AG04450 (cell line): ENCODE measurements around the gene ADAMTS19. TPM values are rescaled to one million over a fixed set of nuclear protein-coding genes. Genes with fewer than 3 reads are reported as not detected.

Experiments used
- CTCF ChIA-PET: fragments of 300-600, 350-600 bp; formaldehyde crosslinking; extraction: SDS; loops from one replicate; lab custom pipeline; 2022; ENCODE audit warnings: antibody characterized with exemption, inconsistent platforms; lab: Charles Lee
- POLR2A ChIA-PET: fragments of 350-600 bp; formaldehyde crosslinking; extraction: SDS; loops from one replicate; lab custom pipeline; 2021; ENCODE audit warnings: antibody characterized with exemption, inconsistent platforms; lab: Yijun Ruan, JAX
- DNase-seq: peaks from one replicate; pipeline ENCODE4 v3.0.0-alpha.2; 2011; ENCODE audit warnings: low read depth, low spot score
- H3K27ac ChIP-seq: one replicate; pipeline ENCODE4 v1.5.1; 2012; ENCODE audit warnings: low read depth, low read length, control low read depth
- H3K27me3 ChIP-seq: one replicate; pipeline ENCODE4 v1.6.0; 2012; ENCODE audit warnings: low read length; ENCODE audit not compliant: control insufficient read depth, insufficient read depth
- H3K4me3 ChIP-seq: 2 replicates; pipeline ENCODE4 v1.5.1; 2011; ENCODE audit warnings: mild to moderate bottlenecking, low read depth, low read length, control low read depth
- H3K9me3 ChIP-seq: 2 replicates; pipeline ENCODE4 v1.5.1; 2012; ENCODE audit warnings: low read length; ENCODE audit not compliant: control insufficient read depth, insufficient read depth
- polyA plus RNA-seq: library from polyadenylated mRNA; depleted of rRNA; stranded (reverse); fragments of >200 nt; gene quantifications from 2 replicates; pipeline ENCODE4 v1.2.3, GENCODE V29; 2011
- TF ChIP-seq, protein P1 (sequence below): IDR thresholded peaks from 2 replicates; pipeline ENCODE4 v1.5.1; 2011; ENCODE audit warnings: low read depth, low read length, control low read depth, inconsistent platforms

ADAMTS19 gene
- polyA plus RNA-seq, 1 experiment = 0.02 TPM

DNA sequence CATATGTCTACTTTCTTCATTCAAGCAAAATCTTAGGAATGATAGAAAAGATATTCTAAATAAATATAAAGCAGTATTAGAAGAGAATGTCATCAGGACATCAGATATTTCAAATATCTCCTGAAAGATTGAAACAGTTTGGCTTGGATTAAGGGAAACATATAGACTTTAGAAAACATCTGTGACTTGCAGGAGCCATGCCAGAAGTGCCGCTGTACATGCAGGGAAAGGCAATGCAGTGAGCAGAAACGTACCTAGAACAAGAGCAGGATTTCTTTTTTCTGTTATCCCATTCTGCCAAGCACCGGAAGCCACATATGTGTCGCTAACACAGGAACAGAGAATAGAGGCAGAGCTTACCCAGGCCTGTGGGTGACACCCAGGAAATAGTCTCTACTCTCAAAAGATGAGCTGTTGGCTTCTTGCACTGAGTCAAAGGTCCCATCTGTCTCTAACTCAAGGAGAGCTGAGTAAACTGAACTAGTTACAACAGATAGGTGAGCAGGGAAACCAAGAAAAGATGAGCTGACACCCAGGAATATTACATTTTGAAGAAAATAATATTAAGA lies 5.8 kb downstream of the ADAMTS19 start:
- Histone ChIP-seq H3K27ac (no peak overlapping the region), H3K4me3 (no peak overlapping the region), H3K9me3 (no peaks in the 10 kb centered on the region), H3K27me3 (peaks cover 12% of the 10 kb centered on the region)
- no peak for DNase-seq
- TF ChIP-seq, protein P1, sequence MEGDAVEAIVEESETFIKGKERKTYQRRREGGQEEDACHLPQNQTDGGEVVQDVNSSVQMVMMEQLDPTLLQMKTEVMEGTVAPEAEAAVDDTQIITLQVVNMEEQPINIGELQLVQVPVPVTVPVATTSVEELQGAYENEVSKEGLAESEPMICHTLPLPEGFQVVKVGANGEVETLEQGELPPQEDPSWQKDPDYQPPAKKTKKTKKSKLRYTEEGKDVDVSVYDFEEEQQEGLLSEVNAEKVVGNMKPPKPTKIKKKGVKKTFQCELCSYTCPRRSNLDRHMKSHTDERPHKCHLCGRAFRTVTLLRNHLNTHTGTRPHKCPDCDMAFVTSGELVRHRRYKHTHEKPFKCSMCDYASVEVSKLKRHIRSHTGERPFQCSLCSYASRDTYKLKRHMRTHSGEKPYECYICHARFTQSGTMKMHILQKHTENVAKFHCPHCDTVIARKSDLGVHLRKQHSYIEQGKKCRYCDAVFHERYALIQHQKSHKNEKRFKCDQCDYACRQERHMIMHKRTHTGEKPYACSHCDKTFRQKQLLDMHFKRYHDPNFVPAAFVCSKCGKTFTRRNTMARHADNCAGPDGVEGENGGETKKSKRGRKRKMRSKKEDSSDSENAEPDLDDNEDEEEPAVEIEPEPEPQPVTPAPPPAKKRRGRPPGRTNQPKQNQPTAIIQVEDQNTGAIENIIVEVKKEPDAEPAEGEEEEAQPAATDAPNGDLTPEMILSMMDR = no peak
- ChIA-PET POLR2A (no interaction called here), CTCF (interaction anchor here (0.7 kb wide), 1 partner anchor 199 kb away, joined by 3 read pairs; no protein-coding TSS in a partner anchor)

DNA sequence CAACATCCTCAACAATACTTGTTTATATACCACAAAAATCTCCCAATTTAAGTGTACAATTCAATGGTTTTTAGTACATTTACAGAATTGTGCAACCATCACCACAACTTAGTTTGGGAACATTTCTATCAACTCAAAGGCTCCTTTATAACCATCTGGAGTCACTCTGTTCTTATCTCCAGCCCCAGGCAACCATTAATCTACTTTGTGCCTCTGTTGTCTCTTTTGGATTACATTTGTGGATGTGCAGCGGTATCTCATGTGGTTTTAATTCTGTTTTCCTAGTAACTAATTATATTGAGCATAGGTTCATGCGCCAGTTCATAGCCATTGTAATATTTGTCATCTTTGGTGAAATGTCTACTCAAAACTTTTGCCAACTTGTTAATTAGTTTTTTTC lies 14.4 kb downstream of the ADAMTS19 start:
- Histone ChIP-seq H3K4me3 (no peak overlapping the region), H3K9me3 (no peaks in the 10 kb centered on the region), H3K27me3 (no peaks in the 10 kb centered on the region), H3K27ac (no peak overlapping the region)
- DNase-seq = no peak
- ChIA-PET POLR2A (no interaction called here), CTCF (no interaction called here)
- TF ChIP-seq, protein P1 = no peak

DNA sequence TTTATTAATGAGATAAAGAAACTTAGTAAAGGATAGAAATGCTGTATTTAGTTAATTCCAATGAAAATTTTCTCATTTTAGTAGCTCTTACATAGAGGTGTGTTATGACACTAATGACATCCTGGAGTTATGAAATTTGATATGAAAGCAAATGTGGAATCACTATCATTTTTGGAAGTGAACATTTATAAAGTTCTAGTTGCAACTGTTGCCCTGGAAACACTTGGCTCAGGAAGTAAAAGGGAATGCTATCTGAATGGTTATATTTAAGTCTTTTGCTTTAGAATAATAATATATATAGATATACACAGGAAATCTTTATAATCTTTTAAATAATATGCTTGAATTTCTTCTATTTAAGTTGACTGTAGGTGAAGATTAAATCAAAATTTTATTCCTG lies 16.7 kb downstream of the ADAMTS19 start:
- Histone ChIP-seq H3K27me3 (no peaks in the 10 kb centered on the region), H3K27ac (no peak overlapping the region), H3K4me3 (no peak overlapping the region), H3K9me3 (no peaks in the 10 kb centered on the region)
- TF ChIP-seq, protein P1 = no peak
- ChIA-PET POLR2A (no interaction called here), CTCF (no interaction called here)
- DNase-seq = no peak

DNA sequence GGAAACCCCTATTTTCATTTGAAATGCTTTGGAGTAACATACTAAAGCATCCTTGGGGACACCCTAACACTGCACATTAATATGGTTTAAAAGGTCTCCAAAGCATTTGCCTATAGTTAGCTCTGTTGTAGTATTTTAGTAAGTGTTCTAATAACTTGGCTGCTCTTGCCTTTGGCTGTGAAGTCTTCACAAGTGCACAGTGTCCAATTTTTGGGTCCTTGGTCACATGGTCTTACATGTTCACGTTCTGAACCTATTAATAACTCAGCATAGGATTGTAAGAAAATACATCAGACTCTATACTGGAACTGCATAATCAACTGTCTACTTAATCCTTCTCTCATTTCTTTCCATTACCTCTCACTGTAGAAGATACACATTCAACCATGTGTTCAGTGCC lies 17.4 kb downstream of the ADAMTS19 start:
- no peak overlapping the region for H3K4me3 ChIP-seq
- H3K27ac ChIP-seq = no peak overlapping the region
- H3K27me3 ChIP-seq = no peaks in the 10 kb centered on the region
- TF ChIP-seq, protein P1 = no peak
- ChIA-PET POLR2A (no interaction called here), CTCF (no interaction called here)
- no peaks in the 10 kb centered on the region for H3K9me3 ChIP-seq
- no peak for DNase-seq

DNA sequence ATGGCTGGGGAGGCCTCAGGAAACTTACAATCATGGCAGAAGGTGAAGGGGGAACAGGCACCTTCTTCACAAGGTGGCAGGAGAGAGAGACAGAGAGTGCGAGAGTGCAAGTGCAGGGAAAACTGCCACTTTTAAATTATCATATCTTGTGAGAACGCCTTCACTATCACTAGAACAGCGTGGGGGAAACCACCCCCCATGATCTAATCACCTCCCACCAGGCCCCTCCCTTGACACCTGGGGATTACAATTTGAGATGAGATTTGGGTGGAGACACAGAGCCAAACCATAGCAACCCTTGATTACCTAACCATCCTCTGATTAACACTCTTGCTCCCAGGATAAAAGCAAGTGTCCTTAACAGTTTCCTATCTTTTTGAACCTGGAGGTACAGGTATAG lies 21.1 kb downstream of the ADAMTS19 start:
- DNase-seq = no peak
- CTCF ChIA-PET = no interaction called here
- TF ChIP-seq, protein P1 = no peak
- POLR2A ChIA-PET = no interaction called here
- H3K9me3 ChIP-seq = no peaks in the 10 kb centered on the region
- H3K27ac ChIP-seq = no peak overlapping the region
- H3K27me3 ChIP-seq = no peaks in the 10 kb centered on the region
- no peak overlapping the region for H3K4me3 ChIP-seq
